GM21447 (cell line): ENCODE data around the gene PPEF1.

ENCODE experiments used
- ATAC-seq: cut with Tn5 transposase; IDR thresholded peaks from one replicate; pipeline ENCODE4 v1.9.1; 2021; ENCODE audit not compliant: unreplicated experiment

PPEF1 gene

DNA sequence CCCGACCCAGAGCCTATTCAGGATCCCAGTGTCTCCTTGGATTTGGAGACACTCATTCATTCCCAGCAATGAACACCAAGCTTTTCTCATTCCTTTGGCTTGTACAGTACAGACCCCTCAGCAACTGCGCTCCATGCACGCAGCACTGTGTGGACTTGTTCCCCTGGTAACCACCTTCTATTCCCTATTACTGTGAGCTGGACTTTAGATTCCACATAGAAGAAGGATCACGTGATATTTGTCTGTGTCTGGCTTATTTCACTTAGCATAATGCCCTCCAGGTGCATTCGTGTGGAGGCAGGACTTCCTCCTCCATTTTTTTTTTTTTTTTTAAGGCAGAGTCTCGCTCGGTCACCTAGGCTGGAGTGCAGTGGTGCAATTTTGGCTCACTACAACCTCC, 170.0 kb downstream of the PPEF1 start:
- ATAC-seq: no peak
